ENCODE measurements around the gene DDR2.
"Not testable (repeated sequence)": the region's sequence is repeated elsewhere in the genome, so short reads cannot be mapped to it uniquely, and the experiment has no call there.

Gene DDR2

GRCh38 chr1:162632217-162632666 is at the start of gene DDR2:
DDR2 (plus strand) TSS chr1:162632464; CDS start chr1:162719064, 86,600 bp downstream.
- DNase-seq (ENCODE audit: low read depth), result no peak

- DNase-seq (ENCODE audit: low read depth), result not testable (repeated sequence)
Measured at GRCh38 chr1:162582901-162583300, 49.4 kb upstream of the DDR2 start.

- not testable (repeated sequence) for DNase-seq (ENCODE audit: low read depth)
Measured at GRCh38 chr1:162585101-162585500, 47.2 kb upstream of the DDR2 start.

- DNase-seq (ENCODE audit: low read depth), result no peak
Measured at GRCh38 chr1:162587347-162587746, 44.9 kb upstream of the DDR2 start.

- no peak for DNase-seq (ENCODE audit: low read depth)
Measured at GRCh38 chr1:162587761-162588260, 44.5 kb upstream of the DDR2 start.

GRCh38 chr1:162590101-162590500 is 42.2 kb upstream of the DDR2 start:
- DNase-seq (ENCODE audit: low read depth), result no peak

- DNase-seq (ENCODE audit: low read depth), result no peak
Measured at GRCh38 chr1:162590686-162591085, 41.6 kb upstream of the DDR2 start.

- DNase-seq (ENCODE audit: low read depth), result no peak
Measured at GRCh38 chr1:162596514-162597170, 35.6 kb upstream of the DDR2 start.

GRCh38 chr1:162599451-162599850 is 32.8 kb upstream of the DDR2 start:
- DNase-seq (ENCODE audit: low read depth), result no peak

GRCh38 chr1:162603117-162603516 is 29.1 kb upstream of the DDR2 start:
- not testable (repeated sequence) for DNase-seq (ENCODE audit: low read depth)

- DNase-seq (ENCODE audit: low read depth), result no peak
Measured at GRCh38 chr1:162605225-162605927, 26.9 kb upstream of the DDR2 start.

- no peak for DNase-seq (ENCODE audit: low read depth)
Measured at GRCh38 chr1:162609306-162609705, 23.0 kb upstream of the DDR2 start.

- DNase-seq (ENCODE audit: low read depth), result no peak
Measured at GRCh38 chr1:162612606-162613400, 19.5 kb upstream of the DDR2 start.

- DNase-seq (ENCODE audit: low read depth), result no peak
Measured at GRCh38 chr1:162616848-162617247, 15.4 kb upstream of the DDR2 start.

GRCh38 chr1:162617513-162617912 is 14.8 kb upstream of the DDR2 start:
- DNase-seq (ENCODE audit: low read depth), result no peak

- no peak for DNase-seq (ENCODE audit: low read depth)
Measured at GRCh38 chr1:162619076-162619475, 13.2 kb upstream of the DDR2 start.

- no peak for DNase-seq (ENCODE audit: low read depth)
Measured at GRCh38 chr1:162621256-162621655, 11.0 kb upstream of the DDR2 start.

- DNase-seq (ENCODE audit: low read depth), result no peak
Measured at GRCh38 chr1:162625679-162626078, 6.6 kb upstream of the DDR2 start.

GRCh38 chr1:162626094-162626493 is 6.2 kb upstream of the DDR2 start:
- DNase-seq (ENCODE audit: low read depth), result no peak

- no peak for DNase-seq (ENCODE audit: low read depth)
Measured at GRCh38 chr1:162626761-162627160, 5.5 kb upstream of the DDR2 start.

- no peak for DNase-seq (ENCODE audit: low read depth)
Measured at GRCh38 chr1:162627662-162628296, 4.5 kb upstream of the DDR2 start.

GRCh38 chr1:162629077-162629627 is 3.1 kb upstream of the DDR2 start:
- no peak for DNase-seq (ENCODE audit: low read depth)
